Thyroid gland (tissue), 4 donors: ENCODE results near the gene FHOD3. TPM values are rescaled to one million over a fixed set of nuclear protein-coding genes. Genes with fewer than 3 reads are reported as not detected.

Source experiments
- DNase-seq, 2 donors: peaks; one replicate each; pipeline ENCODE4 v3.0.0-alpha.2; 2019
- H3K27ac ChIP-seq, 3 donors: fragments of 200-600 bp; sonication (generic); 1 replicate in 2 of 3; 2 replicates in 1 of 3; pipeline ENCODE4 v1.5.1; 2016 to 2019; ENCODE audit warnings: mild to moderate bottlenecking in 1 of 3, moderate library complexity in 1 of 3
- H3K27me3 ChIP-seq: fragments of 200-600 bp; sonication (generic); one replicate; pipeline ENCODE4 v1.5.1; 2019
- H3K36me3 ChIP-seq, 2 donors: fragments of 200-600 bp; sonication (generic); one replicate each; pipeline ENCODE4 v1.5.1; 2016 to 2019
- H3K4me1 ChIP-seq, 2 donors: fragments of 200-600 bp; sonication (generic); one replicate each; pipeline ENCODE4 v1.5.1; 2017 to 2019
- H3K4me3 ChIP-seq, 3 donors: fragments of 200-600 bp; sonication (generic); replicated peaks in 1 of 3; 1 replicate in 2 of 3; 2 replicates in 1 of 3; pipeline ENCODE4 v1.5.1; 2016; ENCODE audit warnings: mild to moderate bottlenecking in 1 of 3
- H3K9me3 ChIP-seq: fragments of 200-600 bp; sonication (generic); one replicate; pipeline ENCODE4 v1.5.1; 2017
- POLR2A ChIP-seq, 2 donors: fragments of 450-650 bp; IDR thresholded peaks; one replicate each; pipeline ENCODE4 v1.6.1; 2017; ENCODE audit warnings: antibody characterized with exemption in 2 of 2, mild to moderate bottlenecking in 2 of 2, moderate library complexity in 1 of 2
- WGBS, 2 donors: methylation state at CpG; one replicate each; pipeline ENCODE4 v1.1.5; 2017; 5-methylcytosine and 5-hydroxymethylcytosine counted together
- intact Hi-C: fragments of 100-400 bp; cut with DNase I; formaldehyde crosslinking; loops from one replicate; pipeline ENCODE4 v1.15.1; 2023
- total RNA-seq, 4 donors: library from RNA; depleted of rRNA; stranded (reverse); fragments of >200 nt; gene quantifications; one replicate each; pipeline ENCODE4 v1.2.3, GENCODE V29; 2016
- TF ChIP-seq, protein P1 (sequence below), 6 experiments: fragments of 200-600 bp in 3 of 6; fragments of 450-650 bp in 3 of 6; sonication (generic) in 3 of 6; IDR thresholded peaks; one replicate each; pipeline ENCODE4 v1.5.1; 2016 to 2019; ENCODE audit warnings: antibody characterized with exemption in 6 of 6, mild to moderate bottlenecking in 2 of 6, inconsistent platforms in 1 of 6, moderate library complexity in 1 of 6

Gene FHOD3
- total RNA-seq, 4 donors from 2014 or later, result 1.6 to 6.9 (median 4.8) TPM

DNA sequence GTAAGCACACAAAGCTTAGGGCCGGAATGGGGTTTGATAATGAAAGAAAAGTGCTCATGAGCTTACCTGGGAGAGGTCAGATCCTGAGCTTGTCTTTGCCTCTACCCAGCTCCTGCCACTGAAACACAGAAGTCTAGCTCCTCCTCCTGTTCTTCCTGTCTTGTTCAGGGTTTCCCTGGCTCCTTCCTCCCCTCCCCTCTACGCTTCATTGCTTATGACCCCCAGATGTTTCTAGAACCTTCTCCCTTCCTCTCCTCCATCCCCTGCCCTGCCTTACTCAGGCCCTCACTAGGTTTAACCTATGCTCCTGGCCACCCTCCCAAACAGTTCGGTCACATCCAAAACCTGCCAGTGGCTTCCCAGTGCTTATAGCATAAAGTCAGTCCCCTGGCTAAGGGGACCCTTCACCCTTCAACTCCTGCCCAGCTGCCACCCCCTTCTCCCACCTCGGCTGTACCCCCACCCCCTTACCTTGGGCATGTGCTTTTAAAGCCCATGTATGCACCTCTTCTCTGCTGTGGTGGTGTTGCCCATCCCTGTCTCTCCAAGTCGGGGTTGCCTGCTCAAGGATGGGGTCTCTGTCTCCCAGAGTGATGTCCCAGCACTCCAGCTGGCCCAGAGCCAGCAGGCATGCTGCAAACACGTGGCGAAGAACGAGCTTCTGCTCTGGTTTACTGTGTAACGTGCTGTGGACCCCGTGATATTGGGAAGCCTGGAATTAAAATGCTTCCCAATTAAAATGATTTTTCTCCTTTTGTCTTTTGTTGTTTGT lies 297.7 kb downstream of the FHOD3 start:
- no peaks in the 10 kb centered on the region for H3K36me3 ChIP-seq
- no peaks in the 10 kb centered on the region for H3K27me3 ChIP-seq
- H3K4me1 ChIP-seq, result no peaks in the 10 kb centered on the region
- 72 to 84% methylated on average over 10 of the region's 10 CpGs for WGBS, 2 donors
- intact Hi-C loops, result no loop called here
- TF ChIP-seq POLR2A (IDR thresholded peaks at IDR 0.05), result no peak
- TF ChIP-seq, protein P1, sequence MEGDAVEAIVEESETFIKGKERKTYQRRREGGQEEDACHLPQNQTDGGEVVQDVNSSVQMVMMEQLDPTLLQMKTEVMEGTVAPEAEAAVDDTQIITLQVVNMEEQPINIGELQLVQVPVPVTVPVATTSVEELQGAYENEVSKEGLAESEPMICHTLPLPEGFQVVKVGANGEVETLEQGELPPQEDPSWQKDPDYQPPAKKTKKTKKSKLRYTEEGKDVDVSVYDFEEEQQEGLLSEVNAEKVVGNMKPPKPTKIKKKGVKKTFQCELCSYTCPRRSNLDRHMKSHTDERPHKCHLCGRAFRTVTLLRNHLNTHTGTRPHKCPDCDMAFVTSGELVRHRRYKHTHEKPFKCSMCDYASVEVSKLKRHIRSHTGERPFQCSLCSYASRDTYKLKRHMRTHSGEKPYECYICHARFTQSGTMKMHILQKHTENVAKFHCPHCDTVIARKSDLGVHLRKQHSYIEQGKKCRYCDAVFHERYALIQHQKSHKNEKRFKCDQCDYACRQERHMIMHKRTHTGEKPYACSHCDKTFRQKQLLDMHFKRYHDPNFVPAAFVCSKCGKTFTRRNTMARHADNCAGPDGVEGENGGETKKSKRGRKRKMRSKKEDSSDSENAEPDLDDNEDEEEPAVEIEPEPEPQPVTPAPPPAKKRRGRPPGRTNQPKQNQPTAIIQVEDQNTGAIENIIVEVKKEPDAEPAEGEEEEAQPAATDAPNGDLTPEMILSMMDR (IDR thresholded peaks at IDR 0.05), result no peak
- no peak overlapping the region for H3K27ac ChIP-seq
- no peak overlapping the region for H3K4me3 ChIP-seq
- H3K9me3 ChIP-seq, result no peaks in the 10 kb centered on the region
- no peak for DNase-seq

GRCh38 chr18:36595818-36596215 lies 298.3 kb downstream of the FHOD3 start:
- TF ChIP-seq, protein P1 (IDR thresholded peaks at IDR 0.05), result no peak
- TF ChIP-seq POLR2A (IDR thresholded peaks at IDR 0.05), result no peak

DNA sequence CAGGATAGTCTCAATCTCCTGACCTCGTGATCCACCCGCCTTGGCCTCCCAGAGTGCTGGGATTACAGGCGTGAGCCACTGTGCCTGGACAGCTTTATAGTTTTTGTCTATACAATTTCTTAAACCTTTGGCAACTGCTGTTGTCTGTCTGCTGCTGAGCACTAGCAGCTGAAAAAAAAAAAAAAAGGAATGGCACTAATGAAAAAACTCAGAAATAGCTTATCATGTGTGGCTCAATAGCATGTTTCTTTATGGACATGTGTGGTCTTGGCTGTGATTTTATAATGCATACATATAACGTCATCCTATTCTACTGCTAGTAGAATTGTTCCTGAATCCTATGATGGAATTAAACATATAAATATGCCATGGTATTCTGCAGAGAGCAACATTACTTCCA lies 300.1 kb downstream of the FHOD3 start:
- TF ChIP-seq POLR2A (IDR thresholded peaks at IDR 0.05), result no peak
- TF ChIP-seq, protein P1 (IDR thresholded peaks at IDR 0.05), result no peak
- no peaks in the 10 kb centered on the region for H3K36me3 ChIP-seq
- no peak overlapping the region for H3K27ac ChIP-seq
- 91 to 95% methylated on average over 4 of the region's 4 CpGs for WGBS, 2 donors
- intact Hi-C loops, result no loop called here
- H3K4me1 ChIP-seq, result no peaks in the 10 kb centered on the region
- no peak overlapping the region for H3K4me3 ChIP-seq
- no peaks in the 10 kb centered on the region for H3K9me3 ChIP-seq
- no peaks in the 10 kb centered on the region for H3K27me3 ChIP-seq
- no peak for DNase-seq

More at GRCh38 chr18:36595818-36596215, 298.3 kb downstream of the FHOD3 start:
- intact Hi-C loops, result no loop called here
- no peaks in the 10 kb centered on the region for H3K4me1 ChIP-seq
- no peaks in the 10 kb centered on the region for H3K27me3 ChIP-seq
- DNase-seq, result no peak
- WGBS, 2 donors, result 92 to 94% methylated on average over 6 of the region's 6 CpGs
- H3K36me3 ChIP-seq, result no peaks in the 10 kb centered on the region
- no peak overlapping the region for H3K27ac ChIP-seq
- H3K4me3 ChIP-seq, result no peak overlapping the region
- H3K9me3 ChIP-seq, result no peaks in the 10 kb centered on the region

DNA sequence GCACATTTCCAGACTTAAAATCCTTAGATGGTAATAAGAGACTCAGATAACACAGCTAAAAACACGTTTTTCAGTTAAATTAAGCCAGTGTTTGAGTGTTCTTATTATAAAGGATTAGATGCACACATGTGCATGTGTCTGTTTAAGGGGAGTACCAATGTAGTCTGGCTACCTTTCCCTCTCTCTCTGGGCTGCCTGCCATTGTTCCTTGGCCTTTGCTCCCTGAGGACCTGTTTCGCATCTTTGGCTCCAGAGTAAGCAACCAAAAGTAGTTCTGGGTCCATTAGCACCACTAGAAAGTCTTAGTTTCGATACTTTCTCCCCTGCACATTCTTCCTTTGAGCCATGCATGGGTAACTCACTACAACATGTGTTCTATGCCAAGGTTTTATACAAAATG lies 303.0 kb downstream of the FHOD3 start:
- 72 to 84% methylated on average over 3 of the region's 3 CpGs for WGBS, 2 donors
- intact Hi-C loops, result no loop called here
- no peak for TF ChIP-seq POLR2A (IDR thresholded peaks at IDR 0.05)
- TF ChIP-seq, protein P1 (IDR thresholded peaks at IDR 0.05), result no peak

DNA sequence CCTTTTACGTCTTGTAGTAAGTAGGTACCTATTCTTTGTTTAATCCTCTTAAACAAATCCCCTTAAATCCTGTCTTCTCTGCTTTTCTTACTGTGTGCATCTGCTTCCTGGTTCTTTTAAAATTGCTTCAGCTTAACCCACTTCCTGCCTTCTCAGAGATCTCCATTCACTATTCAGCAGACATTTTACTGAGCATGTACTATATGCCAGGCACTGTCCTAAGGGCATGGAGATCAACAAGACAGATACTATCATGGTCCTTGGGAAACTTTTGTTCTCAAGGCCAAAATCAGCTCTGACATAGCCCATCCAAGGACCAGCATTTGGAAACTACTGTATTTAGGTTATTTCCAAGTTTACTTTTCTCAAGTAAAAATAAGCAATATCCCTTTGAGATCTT lies 303.8 kb downstream of the FHOD3 start:
- Histone ChIP-seq H3K9me3 (no peaks in the 10 kb centered on the region), H3K36me3 (no peaks in the 10 kb centered on the region), H3K27ac (no peak overlapping the region), H3K4me3 (no peak overlapping the region), H3K27me3 (no peaks in the 10 kb centered on the region), H3K4me1 (no peaks in the 10 kb centered on the region)
- DNase-seq, result no peak
- 93 to 96% methylated on average over 1 of the region's 1 CpG for WGBS, 2 donors
- intact Hi-C loops, result no loop called here
- TF ChIP-seq, protein P1 (IDR thresholded peaks at IDR 0.05), result no peak
- TF ChIP-seq POLR2A (IDR thresholded peaks at IDR 0.05), result no peak

More for the DNA sequence above, 303.0 kb downstream of the FHOD3 start:
- Histone ChIP-seq H3K27ac (no peak overlapping the region), H3K27me3 (no peaks in the 10 kb centered on the region), H3K36me3 (no peaks in the 10 kb centered on the region), H3K4me3 (no peak overlapping the region), H3K9me3 (no peaks in the 10 kb centered on the region), H3K4me1 (no peaks in the 10 kb centered on the region)
- DNase-seq, result no peak
